Mesothelial cell of epicardium (in vitro differentiated cells): ENCODE results near the gene RFX3. TPM values are rescaled to one million over a fixed set of nuclear protein-coding genes. Genes with fewer than 3 reads are reported as not detected.

Experiments used
- DNase-seq, 2 experiments: peaks; one replicate each; pipeline ENCODE4 v3.0.0; 2021; ENCODE audit warnings: low spot score in 2 of 2; ENCODE audit not compliant: unreplicated experiment in 2 of 2
- H3K27ac Mint-ChIP-seq: 2 replicates; pipeline ENCODE4 v1.8.0; 2021; ENCODE audit warnings: mixed read lengths
- H3K27me3 Mint-ChIP-seq: 2 replicates; pipeline ENCODE4 v1.8.0; 2021; ENCODE audit warnings: low read depth, mixed read lengths
- H3K36me3 Mint-ChIP-seq: 2 replicates; pipeline ENCODE4 v1.8.0; 2021; ENCODE audit warnings: mixed read lengths
- H3K4me1 Mint-ChIP-seq: 2 replicates; pipeline ENCODE4 v1.8.0; 2021; ENCODE audit warnings: mixed read lengths
- H3K4me3 Mint-ChIP-seq: 2 replicates; pipeline ENCODE4 v1.8.0; 2021; ENCODE audit warnings: mild to moderate bottlenecking, moderate library complexity, mixed read lengths
- H3K9me3 Mint-ChIP-seq: 2 replicates; pipeline ENCODE4 v1.8.0; 2021; ENCODE audit warnings: mixed read lengths
- CTCF ChIP-seq: fragments of 200-600 bp; sonication (generic); IDR thresholded peaks from one replicate; pipeline ENCODE4 v1.5.0; 2021; ENCODE audit warnings: antibody characterized with exemption; ENCODE audit not compliant: unreplicated experiment
- total RNA-seq: library from RNA; stranded (reverse); gene quantifications from 3 replicates; pipeline ENCODE4 v1.2.1, GENCODE V29; 2021

The RFX3 gene
- total RNA-seq, 1 donor from 2014 or later = 42.5 TPM

GRCh38 chr9:3444016-3444415, 81.8 kb downstream of the RFX3 start:
- Mint-ChIP-seq H3K4me1 (peaks cover 44% of the 10 kb centered on the region), H3K36me3 (peaks cover 18% of the 10 kb centered on the region), H3K4me3 (no peak overlapping the region), H3K27ac (no peak overlapping the region), H3K27me3 (no peaks in the 10 kb centered on the region), H3K9me3 (peaks cover 13% of the 10 kb centered on the region)
- TF ChIP-seq CTCF = no peak
- DNase-seq = no peak

- no peak for TF ChIP-seq CTCF
- Mint-ChIP-seq H3K36me3 (peaks cover 18% of the 10 kb centered on the region), H3K4me1 (peaks cover 24% of the 10 kb centered on the region), H3K9me3 (peaks cover 13% of the 10 kb centered on the region), H3K27ac (no peak overlapping the region), H3K27me3 (no peaks in the 10 kb centered on the region), H3K4me3 (no peak overlapping the region)
- no peak for DNase-seq
Observed at GRCh38 chr9:3441197-3441816, 84.5 kb downstream of the RFX3 start.

- Mint-ChIP-seq H3K27me3 (no peaks in the 10 kb centered on the region), H3K27ac (peak overlapping the region; percentile 17), H3K4me1 (peaks cover 7% of the 10 kb centered on the region), H3K4me3 (no peak overlapping the region), H3K36me3 (peaks cover 15% of the 10 kb centered on the region), H3K9me3 (peaks cover 9% of the 10 kb centered on the region)
- TF ChIP-seq CTCF = no peak
- no peak for DNase-seq
Observed at GRCh38 chr9:3436629-3437420, 89.0 kb downstream of the RFX3 start.

- TF ChIP-seq CTCF = no peak
- Mint-ChIP-seq H3K27me3 (no peaks in the 10 kb centered on the region), H3K27ac (no peak overlapping the region), H3K36me3 (peaks cover 17% of the 10 kb centered on the region), H3K4me3 (no peak overlapping the region), H3K4me1 (peaks cover 7% of the 10 kb centered on the region), H3K9me3 (peaks cover 13% of the 10 kb centered on the region)
- DNase-seq = no peak
Observed at GRCh38 chr9:3435732-3436131, 90.1 kb downstream of the RFX3 start.

- no peak for TF ChIP-seq CTCF
- Mint-ChIP-seq H3K36me3 (peaks cover 17% of the 10 kb centered on the region), H3K4me3 (no peak overlapping the region), H3K27me3 (no peaks in the 10 kb centered on the region), H3K27ac (no peak overlapping the region), H3K4me1 (peaks cover 7% of the 10 kb centered on the region), H3K9me3 (peaks cover 13% of the 10 kb centered on the region)
- DNase-seq = no peak
Observed at GRCh38 chr9:3434594-3434993, 91.2 kb downstream of the RFX3 start.
